GM19351 (cell line): ENCODE results near the gene C17orf113.
"Not testable (repeated sequence)": the region's sequence is repeated elsewhere in the genome, so short reads cannot be mapped to it uniquely, and the experiment has no call there.

Source experiments
- ATAC-seq: cut with Tn5 transposase; IDR thresholded peaks from one replicate; pipeline ENCODE4 v1.9.1; 2021; ENCODE audit warnings: mild to moderate bottlenecking, moderate library complexity; ENCODE audit not compliant: unreplicated experiment

C17orf113 gene

GRCh38 chr17:42017866-42018200 lies 32.6 kb downstream of the C17orf113 start:
- ATAC-seq = peak; percentile 4

GRCh38 chr17:42016941-42017865 lies 33.2 kb downstream of the C17orf113 start, which contains the start of gene DNAJC7:
Gene DNAJC7 (minus strand): TSS chr17:42017439. CDS start chr17:42017416, 23 bp downstream.
- peak; percentile 85 for ATAC-seq

- no peak for ATAC-seq
Observed at GRCh38 chr17:42016411-42016831, 34.0 kb downstream of the C17orf113 start.

GRCh38 chr17:42013740-42014139 lies 36.7 kb downstream of the C17orf113 start:
- not testable (repeated sequence) for ATAC-seq

- ATAC-seq = not testable (repeated sequence)
Observed at GRCh38 chr17:42012363-42012762, 38.0 kb downstream of the C17orf113 start.

- no peak for ATAC-seq
Observed at GRCh38 chr17:42010898-42011516, 39.4 kb downstream of the C17orf113 start.

- ATAC-seq = not testable (repeated sequence)
Observed at GRCh38 chr17:42010266-42010680, 40.1 kb downstream of the C17orf113 start.

GRCh38 chr17:42009170-42009569 lies 41.2 kb downstream of the C17orf113 start:
- no peak for ATAC-seq

- ATAC-seq = no peak
Observed at GRCh38 chr17:42005166-42005565, 45.2 kb downstream of the C17orf113 start.

- no peak for ATAC-seq
Observed at GRCh38 chr17:42002792-42003301, 47.6 kb downstream of the C17orf113 start.

GRCh38 chr17:42002175-42002791 lies 48.1 kb downstream of the C17orf113 start:
- no peak for ATAC-seq

- ATAC-seq = no peak
Observed at GRCh38 chr17:42001729-42002128, 48.7 kb downstream of the C17orf113 start.

- ATAC-seq = no peak
Observed at GRCh38 chr17:42000413-42001133, 49.8 kb downstream of the C17orf113 start.

GRCh38 chr17:41998497-41998896 lies 51.9 kb downstream of the C17orf113 start:
- no peak for ATAC-seq

GRCh38 chr17:41996855-41997164 lies 53.6 kb downstream of the C17orf113 start:
- no peak for ATAC-seq

- ATAC-seq = no peak
Observed at GRCh38 chr17:41992576-41992975, 57.8 kb downstream of the C17orf113 start.

GRCh38 chr17:41989702-41990419 lies 60.5 kb downstream of the C17orf113 start:
- no peak for ATAC-seq

- ATAC-seq = no peak
Observed at GRCh38 chr17:41988418-41988817, 62.0 kb downstream of the C17orf113 start.
